Germinal center (tissue), 1 donor: ENCODE measurements around the gene KDM5C.

ENCODE experiments used
- DNase-seq: peaks from one replicate; pipeline ENCODE4 v3.0.0; 2012; ENCODE audit warnings: mixed read lengths, low spot score

The KDM5C gene

DNA sequence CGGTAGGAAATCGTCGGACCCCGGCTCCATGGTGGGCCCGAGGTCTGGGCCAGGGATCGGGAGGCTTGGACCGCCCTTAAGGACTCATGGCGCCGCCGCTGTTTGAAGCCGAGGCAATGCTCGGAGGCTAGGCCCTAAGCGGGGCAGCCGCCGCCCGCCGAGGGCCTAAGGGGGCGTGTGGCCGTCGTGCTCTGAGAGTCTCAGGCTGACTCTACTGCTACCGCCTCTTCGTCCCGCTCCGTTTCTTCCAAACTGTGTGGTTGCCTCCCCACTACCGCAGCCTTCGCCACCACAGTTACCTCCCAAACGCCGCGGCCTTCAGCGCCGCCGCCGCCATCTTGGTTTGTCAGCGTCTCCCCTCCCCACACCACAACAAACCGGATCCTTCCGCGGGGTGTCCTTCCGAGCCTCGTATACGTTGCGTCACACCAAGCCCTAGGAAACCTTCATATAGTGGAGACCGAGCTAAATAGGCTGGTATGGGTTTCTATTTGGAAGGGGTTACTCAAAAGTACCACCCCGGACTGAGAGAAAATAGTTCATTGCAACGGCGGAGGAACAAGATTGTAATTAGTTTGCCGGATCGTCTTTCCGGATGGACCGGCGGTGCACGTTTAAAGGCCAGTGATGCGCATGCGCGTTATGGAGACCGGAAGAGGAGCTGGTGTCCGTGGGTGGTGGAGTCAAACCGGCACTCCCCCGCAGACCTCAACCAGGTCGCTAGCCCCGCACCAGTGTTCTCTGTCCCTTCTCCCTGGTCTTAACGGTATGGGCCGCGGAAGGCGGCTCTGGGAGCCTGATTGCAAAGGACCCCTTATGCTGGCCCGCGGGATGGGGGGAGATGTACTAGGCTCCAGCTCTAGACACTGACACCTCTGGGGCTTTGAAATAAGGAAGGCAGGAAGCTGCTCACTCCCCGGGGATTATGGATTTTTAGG, at the start of gene KDM5C:
Gene KDM5C (minus strand): TSS at position 348 of the 938 bp plus-strand sequence. CDS start 318 bp downstream, at position 30.
- peak; percentile 92 for DNase-seq

DNA sequence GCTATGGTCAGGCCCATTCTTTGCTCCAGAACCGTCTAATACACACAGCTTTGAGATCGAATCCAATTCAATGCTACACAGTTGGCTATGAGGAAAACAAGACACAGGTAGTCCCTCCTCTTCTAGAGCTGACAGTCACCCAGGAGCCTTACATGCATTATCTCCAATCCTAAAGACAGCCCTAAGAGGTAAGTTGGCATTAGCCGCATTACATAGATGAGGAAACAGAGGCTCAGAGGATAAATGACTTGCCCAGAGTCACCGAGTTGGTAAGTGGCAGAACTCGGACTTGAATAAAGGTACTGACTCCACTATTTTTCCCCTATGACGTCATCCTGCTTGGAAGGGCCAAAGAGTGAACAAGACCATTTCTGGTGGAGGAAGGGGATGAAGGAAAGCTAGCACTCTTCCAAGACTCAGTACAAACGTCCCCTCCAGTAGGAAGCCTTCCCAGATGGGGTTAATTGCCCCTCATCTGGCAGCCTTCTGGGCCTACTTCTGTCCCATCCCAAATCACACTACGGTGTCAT, 47.9 kb upstream of the KDM5C start:
- DNase-seq = no peak

- no peak for DNase-seq
Measured at GRCh38 chrX:53269536-53270107, 44.6 kb upstream of the KDM5C start.

DNA sequence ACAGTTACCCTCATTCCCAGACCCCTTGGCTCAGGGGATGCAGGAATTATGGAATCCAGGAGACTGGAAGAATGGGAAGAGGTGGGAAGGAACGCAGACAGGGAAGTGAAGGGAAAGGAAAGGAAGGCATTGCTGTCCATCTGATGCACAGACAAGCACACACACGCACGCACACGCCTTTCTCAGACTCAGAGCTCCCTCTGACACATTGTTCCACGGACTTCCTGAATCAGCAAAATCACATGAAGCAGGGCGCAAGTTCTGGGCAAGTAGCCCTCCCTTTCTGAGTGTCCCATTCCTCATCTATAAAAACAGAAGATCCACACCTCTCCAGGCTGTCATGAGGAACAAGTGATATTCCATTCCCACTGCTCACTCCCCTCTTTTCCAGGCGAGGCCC, 43.2 kb upstream of the KDM5C start:
- DNase-seq = no peak

GRCh38 chrX:53266914-53267313, 41.9 kb upstream of the KDM5C start:
- DNase-seq = no peak

- no peak for DNase-seq
Measured at GRCh38 chrX:53265771-53266574, 41.0 kb upstream of the KDM5C start.

GRCh38 chrX:53263597-53264094, 38.6 kb upstream of the KDM5C start:
- no peak for DNase-seq

DNA sequence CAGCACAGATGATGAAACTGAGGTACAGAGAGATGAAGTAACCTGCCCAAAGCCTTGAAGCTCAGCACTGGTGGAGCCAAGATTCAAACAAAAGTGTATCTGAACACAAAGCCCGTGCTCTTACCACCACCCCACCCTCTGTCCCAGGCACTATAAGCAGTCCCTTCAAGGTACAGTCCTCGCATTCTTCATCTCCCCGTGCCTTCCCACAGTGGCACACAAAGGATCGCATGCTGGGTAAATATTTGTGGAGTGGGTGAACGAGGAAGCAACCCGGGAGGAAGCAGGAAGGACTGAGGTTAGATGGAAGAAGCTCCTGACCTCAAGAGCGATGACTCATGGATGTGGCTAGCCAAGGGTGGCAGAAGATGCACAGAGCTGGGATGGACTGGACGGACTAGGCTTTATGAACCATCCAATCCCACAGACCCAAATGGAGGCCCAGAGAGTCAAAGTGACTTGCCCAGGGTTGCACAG, 37.9 kb upstream of the KDM5C start:
- no peak for DNase-seq

DNA sequence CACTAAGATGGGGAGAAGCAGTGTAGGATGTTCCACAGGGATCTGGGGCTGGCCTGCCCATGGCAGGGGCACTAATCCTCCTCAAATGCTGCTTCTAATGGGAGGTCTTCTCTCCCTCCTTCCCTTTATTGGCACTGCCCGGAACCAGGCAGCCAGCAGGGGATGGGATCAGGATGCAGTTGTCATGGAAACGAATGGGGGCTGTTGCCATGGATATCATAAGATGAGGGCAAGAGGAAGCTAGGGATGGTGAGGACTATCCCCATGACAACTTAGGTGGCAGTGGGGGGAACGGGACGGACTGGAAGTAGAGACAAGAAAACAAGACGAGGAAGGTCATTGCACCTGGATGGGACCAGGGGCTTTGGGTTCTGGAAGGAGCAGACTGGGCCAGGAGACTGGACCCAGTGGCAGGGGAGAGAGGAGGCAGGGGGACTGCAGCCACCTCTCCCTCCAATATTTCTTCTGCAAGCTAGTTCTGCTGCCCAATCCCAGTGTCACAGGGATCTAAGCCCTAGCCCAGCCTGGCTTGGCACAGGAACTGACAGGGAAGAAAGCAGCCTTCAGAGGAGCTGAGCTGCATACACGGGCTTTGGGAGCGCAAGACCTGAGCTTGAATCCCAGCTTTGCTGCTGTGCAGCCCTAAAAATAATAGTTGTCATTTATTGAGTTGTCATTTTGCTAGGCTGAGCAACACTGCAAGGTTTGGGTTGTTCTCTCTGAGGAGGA, 37.3 kb upstream of the KDM5C start:
- no peak for DNase-seq

DNA sequence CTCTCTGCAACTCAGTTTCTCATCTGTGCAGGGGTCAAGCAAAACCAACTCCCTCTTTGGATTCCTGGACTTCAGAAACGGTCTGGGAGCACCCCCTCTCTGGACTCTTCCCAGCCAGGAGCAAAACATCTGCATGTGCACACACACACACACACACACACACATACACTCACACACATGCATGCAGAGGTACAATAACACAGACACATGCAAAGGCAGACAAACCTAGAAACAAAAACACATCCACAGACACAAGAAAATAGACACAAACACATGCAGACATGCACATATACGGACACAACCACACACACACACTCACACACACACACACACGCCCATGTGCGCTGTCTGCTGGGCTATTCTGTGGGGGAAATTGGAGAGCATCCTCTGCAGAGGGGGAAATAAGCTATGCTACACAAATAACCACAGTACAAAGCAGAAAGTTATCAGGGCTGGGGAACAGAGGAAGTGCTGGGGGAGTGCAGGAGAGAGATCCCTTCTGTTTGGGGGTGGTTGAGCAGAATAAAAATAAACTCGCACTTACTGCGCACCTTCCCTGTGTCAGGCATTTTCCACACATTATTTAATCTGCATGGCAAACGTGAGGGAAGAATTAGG, 36.5 kb upstream of the KDM5C start:
- DNase-seq = no peak

- no peak for DNase-seq
Measured at GRCh38 chrX:53260836-53261235, 35.8 kb upstream of the KDM5C start.

- no peak for DNase-seq
Measured at GRCh38 chrX:53257670-53258423, 32.8 kb upstream of the KDM5C start.

- no peak for DNase-seq
Measured at GRCh38 chrX:53257166-53257565, 32.2 kb upstream of the KDM5C start.

DNA sequence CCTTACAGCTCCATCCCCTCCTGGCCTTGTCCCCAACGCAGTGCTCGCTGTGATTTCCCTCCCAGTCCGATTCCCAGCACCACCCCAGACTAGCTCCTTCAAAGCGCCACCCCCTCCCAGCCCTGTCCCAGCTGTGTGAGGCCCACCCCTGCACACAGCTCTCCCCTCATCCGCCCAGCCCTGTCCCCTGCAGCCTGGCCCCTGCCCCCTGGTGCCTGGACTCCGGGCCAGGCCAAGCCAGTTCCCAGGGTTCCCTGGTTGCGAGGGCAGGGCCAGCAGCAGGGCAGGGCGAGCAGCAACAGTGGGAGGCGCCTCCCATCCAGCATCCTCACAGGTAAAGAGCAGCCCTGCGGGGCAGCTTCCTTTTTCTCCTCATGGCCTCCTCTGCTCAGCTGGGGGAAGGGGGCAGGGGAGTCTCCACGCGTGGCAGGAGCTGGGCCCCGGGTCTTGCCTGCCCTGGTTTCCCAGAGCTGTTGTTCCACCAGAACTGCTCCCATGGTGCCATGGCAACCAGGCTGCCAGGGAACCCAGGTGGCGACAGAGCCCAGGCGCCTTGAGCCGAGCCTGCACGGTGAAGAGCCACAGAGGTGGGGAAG, 31.5 kb upstream of the KDM5C start:
- DNase-seq = no peak

- no peak for DNase-seq
Measured at GRCh38 chrX:53255738-53256191, 30.8 kb upstream of the KDM5C start.

DNA sequence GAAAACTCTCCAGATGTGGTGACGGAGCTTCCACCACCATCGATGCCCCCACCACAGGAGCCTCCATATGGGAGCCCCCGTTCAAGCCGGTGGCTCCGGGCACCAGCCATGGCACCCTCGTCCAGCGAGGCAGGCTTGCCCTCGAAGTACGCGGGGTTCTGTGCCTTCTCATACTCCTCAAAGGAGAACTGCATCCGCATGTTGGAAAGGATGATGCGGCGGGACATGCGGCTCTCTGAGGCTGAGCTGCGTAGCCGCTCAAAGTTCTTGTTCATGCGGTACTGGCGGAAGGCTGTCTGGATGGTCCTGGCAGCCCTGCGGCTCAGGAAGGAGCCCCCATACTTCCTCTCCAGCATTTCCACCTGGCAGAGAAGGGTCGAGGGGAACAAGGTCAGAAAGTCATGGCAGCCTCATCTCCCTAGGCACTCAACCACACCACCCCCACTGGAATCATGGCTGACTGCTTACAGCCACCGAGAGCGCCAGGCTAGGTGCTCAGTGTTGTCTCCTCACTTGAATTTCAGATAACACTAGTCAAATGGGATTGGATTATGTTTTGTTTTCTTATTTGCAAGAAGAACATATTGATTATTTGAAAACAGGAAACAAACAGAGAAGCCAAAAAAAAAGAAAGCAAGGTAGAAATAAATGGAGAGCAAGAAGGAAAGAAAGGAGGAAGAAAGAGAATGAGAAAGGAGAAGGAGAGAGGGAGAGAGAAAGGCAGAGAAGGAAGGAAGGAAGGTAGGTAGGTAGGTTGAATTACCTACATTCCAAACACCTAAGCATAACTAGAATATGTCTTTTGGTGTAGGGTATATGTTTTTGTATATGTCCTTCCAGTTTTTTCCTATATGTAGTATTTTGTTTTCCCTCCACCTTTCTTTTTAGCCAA, 29.8 kb upstream of the KDM5C start:
- DNase-seq = no peak

DNA sequence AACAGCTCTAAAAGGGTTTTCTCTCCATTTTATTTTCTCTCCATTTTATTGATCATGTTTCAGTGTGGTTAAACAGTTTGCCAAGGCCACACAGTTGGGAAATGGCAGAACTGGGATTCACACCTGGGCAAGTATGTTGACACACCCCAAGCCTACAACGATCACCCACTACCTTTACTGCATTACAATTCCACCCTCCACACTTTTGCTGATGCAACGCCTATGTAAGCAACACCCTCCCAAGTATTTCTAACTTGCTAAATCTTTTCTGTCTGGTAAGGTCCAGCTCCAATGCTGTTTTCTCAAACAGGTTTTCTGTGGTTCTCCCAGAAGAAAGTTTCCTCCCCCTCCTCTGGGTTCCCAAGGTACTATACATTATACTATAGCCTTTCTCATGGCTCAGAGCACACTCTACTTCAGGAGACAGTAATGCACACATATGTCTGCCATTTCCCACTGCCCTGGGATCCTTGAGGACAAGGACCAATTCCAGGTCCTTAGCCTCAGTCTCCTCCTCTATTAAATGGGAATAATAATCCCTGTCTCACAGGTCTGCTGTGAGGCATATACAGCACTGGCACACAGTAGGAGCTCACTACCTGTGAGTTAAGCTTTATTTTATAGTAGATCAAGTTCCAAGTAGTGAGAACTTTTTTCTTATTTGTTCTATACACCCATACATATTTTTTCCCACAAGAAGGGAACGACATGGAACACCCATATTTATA, 28.4 kb upstream of the KDM5C start:
- DNase-seq = no peak

DNA sequence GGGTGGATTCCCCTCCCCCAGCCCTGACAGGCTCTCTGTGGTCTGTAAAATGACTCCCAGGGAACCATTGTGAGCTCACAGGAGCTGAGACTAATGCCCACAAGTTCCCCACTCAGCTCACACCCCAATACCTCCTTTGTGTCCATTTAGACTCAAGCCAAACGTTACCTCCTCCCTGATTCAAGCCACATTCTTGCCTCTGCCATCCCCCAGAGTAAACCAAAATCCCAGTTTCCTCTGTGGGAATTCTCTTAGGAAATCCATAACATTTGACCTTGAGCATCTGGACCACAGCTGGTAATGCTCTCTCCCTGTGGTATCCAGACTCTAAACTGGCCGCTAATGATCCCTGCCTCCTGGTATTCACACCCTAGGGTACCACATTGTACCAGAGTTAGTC, 26.3 kb upstream of the KDM5C start:
- no peak for DNase-seq
